GM21576 (cell line): ENCODE data around the gene FBLN2.

Experiments
- ATAC-seq: cut with Tn5 transposase; IDR thresholded peaks from one replicate; pipeline ENCODE4 v1.9.1; 2021; ENCODE audit warnings: mild to moderate bottlenecking, moderate library complexity; ENCODE audit not compliant: unreplicated experiment

Gene FBLN2

DNA sequence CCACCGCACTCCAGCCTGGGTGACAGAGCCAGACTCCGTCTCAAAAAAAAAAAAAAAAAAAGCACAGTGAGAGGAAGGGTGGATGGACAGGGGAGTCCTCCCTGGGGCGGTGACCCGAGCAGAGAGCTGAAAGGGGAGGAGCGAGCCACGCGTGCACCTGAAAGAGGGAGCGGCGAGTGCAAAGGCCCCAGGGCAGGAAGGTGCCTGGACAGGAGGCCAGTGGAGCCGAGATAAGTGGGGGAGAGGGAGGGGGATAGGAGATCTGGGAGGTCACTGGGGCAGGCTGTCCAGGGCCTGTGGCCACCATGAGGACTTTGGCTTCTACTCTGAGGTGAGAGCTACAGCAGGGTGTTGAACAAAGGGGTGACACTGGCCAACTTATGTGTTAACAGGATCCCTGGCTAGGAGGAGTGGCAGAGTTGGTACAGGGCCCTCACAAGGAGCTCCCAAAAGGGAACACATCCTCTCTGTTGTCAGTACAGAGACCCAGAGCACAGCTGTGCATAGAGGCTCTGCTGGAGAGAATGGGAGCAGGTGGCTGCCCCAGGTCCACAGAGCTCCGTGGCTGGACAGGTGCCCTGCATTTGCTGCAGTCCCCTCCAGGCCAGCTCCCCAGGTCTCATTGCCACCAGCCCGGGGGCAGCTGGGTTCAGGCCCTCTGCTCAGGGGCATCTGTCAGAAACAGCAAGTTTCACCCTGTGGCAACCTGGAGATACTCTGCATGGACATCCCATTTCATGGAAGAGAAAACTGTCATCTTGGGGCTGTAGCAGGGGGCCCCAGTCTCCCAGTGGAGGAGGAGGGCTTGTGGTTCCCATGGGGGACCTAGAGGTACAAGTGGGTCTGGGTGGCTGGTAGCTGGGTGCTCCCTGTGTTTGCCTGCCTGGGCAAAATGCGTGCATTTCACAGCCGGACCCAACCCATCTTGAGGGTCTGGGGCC lies 28.5 kb downstream of the FBLN2 start:
- ATAC-seq = no peak

DNA sequence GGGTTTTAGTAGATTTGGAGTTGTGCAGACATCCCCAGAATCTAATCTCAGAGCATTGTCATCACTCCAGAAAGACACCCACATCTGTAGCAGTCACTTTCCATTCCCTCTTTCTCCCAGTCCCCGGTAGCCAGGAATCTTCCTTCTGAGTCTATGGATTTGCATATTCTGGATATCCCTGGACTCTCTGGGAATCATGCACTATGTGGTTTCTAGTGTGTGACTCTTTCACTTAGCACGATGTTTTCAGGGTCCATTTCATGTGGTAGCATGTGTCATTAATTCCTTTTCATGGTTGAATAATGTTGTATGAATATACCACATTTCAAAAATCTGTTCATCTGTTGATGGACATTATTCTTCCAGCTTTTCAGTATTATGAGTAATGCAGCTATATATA lies 29.3 kb downstream of the FBLN2 start:
- no peak for ATAC-seq

DNA sequence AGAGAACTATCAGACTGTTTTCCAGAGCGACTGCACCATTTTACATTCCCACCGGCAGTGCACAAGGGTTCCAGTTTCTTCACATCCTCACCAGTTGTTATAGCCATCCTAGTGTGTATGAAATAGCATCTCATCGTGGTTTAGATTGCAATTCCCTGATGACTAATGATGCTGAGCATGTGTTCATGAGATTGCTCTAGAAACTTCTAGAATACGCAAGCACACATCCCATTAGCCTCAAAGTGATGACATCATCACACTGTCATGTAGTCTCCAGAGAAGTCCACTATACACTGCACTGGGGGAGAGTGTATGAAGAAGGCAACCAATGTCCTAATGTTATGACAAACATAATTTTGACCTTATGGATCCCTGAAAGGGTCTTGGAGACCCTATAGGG lies 30.1 kb downstream of the FBLN2 start:
- no peak for ATAC-seq

DNA sequence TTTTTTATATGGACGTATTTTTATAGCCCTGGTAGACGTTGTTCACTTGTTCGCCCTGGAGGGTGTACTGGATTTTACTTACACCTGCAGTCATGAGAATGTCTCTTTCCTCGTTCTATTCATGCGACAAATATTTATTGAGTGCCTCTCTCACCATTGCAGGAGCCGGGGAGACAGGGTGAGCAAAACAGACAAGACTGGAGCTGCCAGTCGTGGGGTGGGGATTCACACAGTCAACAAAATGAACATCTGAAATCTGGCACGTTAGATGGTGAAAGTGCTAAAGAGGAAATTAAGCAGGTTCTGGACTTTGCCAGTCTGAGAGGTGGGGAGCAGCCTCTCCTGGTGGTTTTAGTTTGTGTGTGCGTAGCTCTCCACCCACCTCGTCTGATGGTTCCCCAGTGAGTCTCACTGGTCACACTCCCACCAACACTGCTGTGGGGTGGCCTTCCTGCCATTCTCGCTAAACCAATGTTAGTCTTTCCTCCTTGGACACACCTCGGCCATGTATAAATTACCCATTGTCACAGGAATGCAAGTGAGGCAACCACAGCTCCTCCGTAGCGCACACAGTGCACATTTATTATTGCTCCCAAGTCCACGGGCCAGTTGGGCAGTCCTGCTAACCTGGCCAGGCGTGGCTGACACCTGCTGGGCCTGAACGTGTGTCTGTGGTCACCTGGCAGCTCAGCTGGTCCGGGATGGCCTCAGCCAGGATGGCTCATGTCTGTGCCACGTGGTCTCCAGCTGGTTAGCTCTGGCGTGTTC lies 31.5 kb downstream of the FBLN2 start:
- ATAC-seq = no peak

DNA sequence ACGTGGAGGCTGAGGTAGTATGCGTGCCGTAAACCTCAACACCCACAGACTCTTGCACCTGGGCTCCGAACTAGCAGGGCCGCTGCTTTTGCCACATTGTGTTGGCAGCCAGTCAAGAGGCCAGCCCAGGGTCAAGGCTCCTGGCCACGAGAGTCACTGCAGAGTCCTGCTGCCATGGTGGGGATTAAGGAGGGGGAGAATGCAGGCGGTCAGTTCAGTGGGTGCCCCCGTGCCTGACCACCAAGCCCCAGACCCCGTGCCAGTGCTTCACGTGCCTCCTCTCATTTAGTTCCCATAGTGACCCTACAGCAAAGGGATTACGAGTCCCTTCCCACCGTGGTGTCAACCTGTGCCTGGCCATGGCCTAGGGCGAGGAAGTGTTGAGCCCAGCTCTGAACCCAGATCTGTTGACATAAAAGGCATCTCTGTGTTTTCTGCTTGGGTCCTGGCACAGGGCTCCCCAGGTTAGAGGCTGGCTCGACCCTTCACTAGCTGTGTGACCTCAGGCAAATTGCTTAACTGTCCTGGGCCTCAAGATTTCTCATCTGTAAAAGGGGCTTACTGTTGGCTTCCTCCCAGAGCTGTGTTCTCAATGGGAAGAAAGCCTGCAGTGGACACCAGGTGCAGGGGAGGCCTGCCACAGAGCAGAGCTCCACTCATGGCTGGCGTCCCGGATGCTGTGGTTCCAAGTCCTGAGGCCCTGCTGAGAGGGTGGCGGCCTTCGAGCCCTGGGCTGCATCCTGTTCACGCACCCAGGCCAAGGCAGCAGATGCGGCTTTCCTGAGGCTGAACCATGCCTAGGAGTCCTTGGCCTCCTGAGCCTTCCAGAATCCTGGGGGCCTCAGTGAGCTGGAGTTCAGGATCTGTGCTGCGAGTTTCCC lies 32.8 kb downstream of the FBLN2 start:
- ATAC-seq = no peak

DNA sequence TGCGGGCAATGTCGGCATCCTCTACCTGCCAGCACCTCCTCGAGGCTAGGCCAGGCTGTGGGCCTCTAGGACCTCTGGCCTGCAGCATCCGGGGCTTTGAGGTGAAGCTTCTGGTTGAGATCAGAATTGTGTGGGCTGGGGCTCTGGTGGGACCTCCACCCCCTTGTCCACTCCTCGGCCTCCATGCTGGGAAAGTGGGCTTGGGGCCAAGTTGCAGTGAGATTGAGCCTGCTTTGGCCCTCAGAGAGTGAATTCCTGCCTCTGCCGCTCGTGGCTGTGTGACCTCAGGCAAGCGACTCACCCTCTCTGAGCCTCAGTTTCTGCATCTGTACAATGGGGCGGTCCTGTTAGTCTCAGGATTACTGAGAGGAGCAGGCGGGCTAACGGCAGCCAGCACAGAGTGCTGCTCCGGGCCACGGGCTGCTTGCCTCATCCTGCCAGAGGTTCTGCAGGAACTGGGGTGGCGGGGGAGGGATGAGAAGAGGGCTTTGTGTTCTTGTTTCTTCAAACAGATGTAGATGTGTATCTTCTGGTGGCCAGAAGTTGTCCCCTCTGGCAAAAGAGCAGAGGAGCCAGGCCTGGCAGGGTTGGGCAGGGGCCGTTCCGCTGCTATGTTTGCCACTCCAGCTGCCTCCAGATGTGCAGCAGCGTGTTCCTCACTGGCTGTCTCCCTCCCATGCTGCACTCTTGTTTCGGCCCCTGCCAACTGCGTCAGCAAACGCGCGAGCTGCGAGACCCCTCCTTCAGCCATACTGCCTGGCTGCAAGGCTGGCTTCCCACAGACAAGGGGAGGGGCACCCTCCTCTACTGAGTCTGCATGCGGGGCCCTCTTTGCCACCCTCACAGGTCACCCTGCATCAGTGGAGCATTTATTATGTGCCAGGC lies 33.7 kb downstream of the FBLN2 start:
- no peak for ATAC-seq

DNA sequence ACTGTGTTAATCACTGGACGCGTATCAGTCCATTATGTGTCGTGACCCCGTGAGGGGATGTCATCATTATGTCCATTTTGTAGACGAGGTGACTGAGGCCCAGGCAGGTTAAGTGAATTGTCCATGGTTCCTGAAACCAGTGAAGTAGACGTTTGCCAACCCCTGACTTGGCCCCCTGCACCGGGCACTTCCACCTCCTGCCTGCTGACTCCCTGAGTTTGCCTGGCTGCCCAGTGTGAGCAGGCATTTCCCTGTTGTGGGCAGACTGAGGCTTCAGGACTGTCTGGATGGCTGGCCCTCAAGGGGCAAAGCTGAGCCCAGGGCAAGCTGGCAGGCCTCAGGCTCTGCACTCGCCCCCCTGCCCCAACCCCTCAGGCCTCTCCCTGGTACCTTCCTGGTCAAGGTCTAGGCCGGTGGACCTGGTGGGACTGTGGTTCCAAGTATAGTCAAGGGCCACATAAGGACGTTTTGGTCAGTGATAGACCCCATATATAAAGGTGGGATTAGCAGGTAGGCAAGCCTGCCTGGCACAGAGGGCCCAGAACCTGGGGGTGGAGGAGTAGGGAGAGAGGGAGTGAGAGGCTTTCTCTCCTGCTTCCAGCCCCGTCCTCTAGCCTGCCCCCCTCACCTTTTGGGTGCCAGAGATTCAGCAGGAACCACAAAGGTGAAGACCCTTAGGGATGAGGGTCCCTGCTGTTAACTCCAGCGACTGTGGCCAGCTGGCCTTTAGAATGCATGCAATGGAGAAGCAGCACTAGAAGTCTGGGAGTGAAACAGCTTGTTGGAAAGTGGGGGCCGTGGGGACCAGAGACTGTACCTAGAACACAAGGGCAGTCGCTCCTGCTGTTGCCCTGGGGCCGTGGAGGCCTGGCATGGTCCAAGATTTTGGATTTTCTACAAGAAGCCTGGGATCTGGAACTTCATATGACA lies 34.6 kb downstream of the FBLN2 start:
- ATAC-seq = no peak

DNA sequence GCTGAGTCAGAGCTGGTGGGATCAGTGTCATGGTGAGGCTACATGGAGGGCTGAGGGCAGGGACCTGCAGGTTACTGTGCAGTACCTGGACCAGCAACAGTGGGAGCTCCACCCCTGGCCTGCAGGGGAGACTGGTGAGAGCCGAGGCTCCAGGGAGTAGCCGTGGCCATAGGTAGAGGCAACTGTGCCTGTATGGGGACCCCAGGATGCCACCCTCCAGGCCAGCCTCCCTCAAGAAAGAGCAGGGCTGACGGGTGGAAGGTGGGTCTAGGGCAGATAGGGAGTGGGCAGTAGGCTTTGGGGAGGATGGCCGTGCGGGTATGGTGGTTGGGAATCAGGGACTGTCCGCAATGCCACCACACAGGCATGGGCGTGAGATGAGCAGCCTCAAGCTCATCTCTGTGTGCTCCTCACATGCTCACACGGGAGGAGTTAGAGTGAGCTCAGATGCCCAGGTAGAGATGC lies 35.5 kb downstream of the FBLN2 start:
- no peak for ATAC-seq

DNA sequence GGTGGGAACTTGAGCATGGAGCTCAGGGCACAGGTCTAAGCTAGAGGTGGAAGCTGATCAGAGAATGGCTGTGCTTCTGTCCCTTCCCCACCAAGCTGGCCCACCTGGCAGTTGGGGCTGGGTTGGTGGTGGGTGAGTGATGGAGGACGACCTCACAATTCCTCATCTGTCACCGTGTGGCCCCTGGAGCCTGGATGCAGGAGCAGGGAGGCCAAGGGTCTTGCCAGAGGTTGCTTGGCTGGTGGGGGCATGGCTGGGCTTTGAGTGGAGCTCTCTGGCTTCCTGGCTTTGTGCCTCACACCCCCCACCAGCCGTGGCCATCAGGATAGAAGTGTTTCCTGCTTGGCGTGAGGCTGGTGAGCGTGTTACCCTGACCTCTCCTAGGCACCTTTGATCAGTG lies 36.0 kb downstream of the FBLN2 start:
- no peak for ATAC-seq

DNA sequence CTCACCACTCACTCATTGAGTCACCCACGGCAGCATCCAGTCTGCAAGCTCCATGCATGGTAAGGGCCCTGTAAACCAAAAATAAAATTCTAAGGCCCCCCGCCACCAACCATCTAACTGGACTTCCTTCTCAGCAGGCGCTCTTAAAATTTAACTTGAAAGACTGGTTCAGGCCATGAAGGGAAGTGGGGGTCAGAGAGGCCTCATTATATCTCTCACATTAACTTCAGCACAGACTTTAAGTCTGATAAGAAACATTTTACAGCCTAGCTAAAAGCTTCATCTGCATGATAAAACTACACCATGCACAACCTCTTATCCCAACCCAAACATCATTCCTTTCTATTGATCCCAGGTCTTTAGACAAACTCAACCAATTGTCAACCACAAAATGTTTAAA lies 38.5 kb downstream of the FBLN2 start:
- no peak for ATAC-seq

DNA sequence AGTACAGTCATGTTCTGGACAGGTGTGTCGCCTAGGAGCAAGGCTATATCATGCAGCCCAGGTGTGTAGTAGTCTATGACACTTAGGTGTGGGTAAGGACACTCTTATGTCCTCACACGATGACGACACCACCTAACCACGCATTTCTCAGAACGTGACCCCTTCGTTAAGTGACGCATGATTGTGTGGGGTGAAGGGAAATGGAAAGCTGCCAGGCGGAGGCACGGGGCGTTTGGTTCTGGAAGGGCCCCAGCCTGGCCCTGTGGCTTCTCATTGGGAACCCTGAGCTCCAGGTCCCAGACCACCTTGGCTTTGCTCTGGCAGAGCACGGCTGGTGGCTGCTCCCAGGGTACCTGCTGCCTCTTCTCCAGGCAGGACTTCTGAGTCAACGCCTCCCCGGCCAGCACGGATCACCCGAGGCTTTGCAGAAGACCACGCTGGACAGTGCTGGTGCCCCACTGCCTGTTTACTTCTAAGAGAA lies 39.3 kb downstream of the FBLN2 start:
- no peak for ATAC-seq

DNA sequence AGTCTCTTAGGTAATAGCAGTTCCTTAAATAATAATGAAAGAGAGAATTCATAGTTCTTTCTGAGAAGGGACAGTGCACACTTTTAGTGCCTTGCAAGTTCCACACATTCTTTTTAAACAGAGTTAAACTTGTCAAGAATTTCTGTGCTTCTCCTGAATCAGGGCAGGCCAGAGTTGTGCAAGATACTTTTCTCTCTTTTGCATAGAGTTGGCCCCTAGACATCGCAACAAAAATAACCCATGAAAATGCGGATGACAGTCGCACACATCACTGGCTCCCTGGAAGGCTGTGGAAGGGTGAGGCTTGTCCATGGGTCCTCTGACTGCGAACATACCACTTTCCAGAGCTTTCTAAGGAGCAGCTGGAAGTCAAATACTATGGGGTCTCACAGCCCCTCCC lies 40.1 kb downstream of the FBLN2 start:
- ATAC-seq = no peak

DNA sequence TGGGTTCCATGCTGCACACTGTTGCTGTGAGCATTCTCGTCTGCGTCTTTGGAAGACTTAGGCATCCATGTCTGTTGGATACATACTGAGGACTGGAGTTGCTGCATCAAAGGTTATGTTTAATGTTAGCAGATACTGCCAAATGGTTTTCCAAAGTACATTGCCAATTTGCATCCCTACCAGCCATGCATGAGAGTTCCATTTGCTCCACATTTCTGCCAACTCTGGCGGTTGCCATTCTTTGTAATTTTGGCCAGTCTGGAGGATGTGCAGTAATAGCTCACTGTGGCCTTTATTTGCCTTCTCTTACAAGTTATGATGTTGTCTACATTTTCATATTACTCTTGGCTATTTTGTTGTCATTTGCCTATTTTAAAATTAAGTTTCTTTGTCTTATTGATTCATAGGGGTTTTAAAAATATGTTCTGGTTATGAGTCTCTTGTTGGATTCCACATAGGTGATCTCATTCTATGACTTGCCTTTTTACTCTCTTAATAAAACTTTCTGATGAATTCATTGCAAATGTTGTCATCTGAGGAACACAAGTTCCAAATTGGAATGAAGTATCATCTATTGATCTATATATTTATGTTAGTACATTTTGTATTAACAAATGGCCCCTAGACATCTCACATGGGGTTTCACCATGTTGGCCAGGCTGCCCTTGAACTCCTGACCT lies 42.1 kb downstream of the FBLN2 start:
- no peak for ATAC-seq

DNA sequence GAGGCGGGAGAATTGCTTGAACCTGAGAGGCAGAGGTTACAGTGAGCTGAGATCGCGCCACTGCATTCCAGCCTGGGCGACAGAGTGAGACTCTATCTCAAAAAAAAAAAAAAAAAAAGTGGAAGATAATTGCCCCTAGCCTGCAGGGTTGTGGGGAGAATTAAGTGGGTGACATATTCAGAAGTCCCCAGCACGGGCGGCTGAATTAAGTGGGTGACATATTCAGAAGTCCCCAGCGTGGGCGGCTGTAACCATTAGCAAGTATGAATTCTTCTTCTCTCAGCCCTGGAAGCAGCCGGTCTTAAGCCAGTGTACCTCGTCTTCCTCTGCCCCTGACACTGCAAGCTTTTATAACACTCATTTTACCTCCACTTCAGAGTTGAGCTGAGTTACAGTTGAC lies 44.7 kb downstream of the FBLN2 start:
- no peak for ATAC-seq

DNA sequence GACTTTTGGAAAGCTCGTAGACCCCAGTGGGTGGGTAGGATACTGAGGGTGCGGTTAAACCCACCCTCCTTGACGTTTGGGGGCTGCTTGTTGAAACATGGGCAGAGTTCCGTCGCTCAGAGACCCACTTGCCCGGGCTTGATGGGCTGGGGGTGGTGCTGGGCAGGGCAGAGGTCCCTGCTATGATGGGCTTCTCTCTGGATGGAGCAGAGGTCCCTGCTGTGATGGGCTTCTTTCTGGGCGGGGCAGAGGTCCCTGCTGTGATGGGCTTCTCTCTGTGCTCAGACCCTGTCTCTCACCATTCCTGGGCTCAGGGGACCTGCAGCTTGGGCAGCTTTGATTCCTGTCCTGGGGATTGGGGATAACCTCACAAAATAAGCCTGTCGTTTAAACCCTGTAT lies 45.2 kb downstream of the FBLN2 start:
- no peak for ATAC-seq

DNA sequence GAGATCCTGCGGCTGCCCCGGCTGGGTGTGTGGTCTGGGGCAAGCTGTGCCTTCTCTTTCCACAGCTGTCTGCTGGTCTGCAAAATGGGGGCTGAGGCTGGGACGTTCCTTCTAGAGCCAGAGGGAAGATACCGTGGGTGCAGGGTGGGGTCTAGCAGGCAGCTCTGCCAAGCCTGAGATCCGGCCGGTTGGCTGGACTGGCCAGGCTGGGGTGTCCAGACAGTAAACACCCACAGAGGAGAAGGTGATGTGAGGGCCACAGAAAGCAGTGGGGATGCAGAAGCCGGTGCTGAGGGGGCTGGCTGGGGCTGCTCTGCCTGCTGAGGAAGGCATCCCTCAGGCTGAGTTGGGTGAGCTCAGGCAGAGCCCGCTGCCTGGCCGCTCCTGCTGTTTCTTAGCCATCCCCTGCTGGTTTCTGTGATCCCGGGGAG lies 46.1 kb downstream of the FBLN2 start:
- ATAC-seq = no peak

DNA sequence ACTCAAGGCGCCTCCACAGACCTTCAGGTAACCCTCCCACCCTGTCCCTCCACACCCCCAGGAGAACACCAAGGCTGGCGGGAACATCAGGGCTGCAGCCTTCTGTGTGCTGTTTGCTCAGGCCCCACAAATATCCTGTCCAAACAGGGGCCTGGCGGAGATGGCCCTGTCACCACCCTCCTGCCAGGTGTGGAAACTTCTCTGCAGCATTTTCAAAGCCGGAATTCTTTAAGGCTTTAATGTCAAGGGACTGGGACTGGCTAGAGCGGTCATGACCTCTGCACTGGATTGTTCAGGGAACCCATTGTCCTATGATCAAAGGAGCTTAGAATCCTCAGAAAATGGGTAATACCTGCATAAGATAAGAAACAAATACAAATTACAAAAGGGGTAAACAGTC lies 46.6 kb downstream of the FBLN2 start:
- no peak for ATAC-seq
